ENCODE results near the gene OR10AG1.

The OR10AG1 gene

GRCh38 chr11:55969845-55970244 lies at the start of gene OR10AG1:
TSS of gene OR10AG1 (minus strand) at chr11:55969945. CDS start at chr11:55969907, 38 bp downstream.
- no peak for DNase-seq

GRCh38 chr11:56013805-56014204 lies 44.1 kb upstream of the OR10AG1 start:
- DNase-seq, result no peak

GRCh38 chr11:56010716-56011115 lies 41.0 kb upstream of the OR10AG1 start:
- DNase-seq, result no peak

- no peak for DNase-seq
Observed at GRCh38 chr11:55994525-55994924, 24.8 kb upstream of the OR10AG1 start, which contains the start of gene OR5F1. TSS of gene OR5F1 (minus strand) at chr11:55994625. CDS start at chr11:55994625, 0 bp downstream.

- DNase-seq, result no peak
Observed at GRCh38 chr11:55970935-55971334, 1.2 kb upstream of the OR10AG1 start.

- DNase-seq, result no peak
Observed at GRCh38 chr11:55967914-55968313, 1.8 kb downstream of the OR10AG1 start.

GRCh38 chr11:55966391-55966790 lies 3.4 kb downstream of the OR10AG1 start:
- no peak for DNase-seq

- no peak for DNase-seq
Observed at GRCh38 chr11:55956521-55956920, 13.2 kb downstream of the OR10AG1 start.

GRCh38 chr11:55949330-55949729 lies 20.4 kb downstream of the OR10AG1 start:
- no peak for DNase-seq

GRCh38 chr11:55942785-55943392 lies 26.9 kb downstream of the OR10AG1 start:
- no peak for DNase-seq

- no peak for DNase-seq
Observed at GRCh38 chr11:55936300-55936699, 33.4 kb downstream of the OR10AG1 start, which contains the start of gene OR5I1. TSS of gene OR5I1 (minus strand) at chr11:55936400. CDS start at chr11:55936400, 0 bp downstream.

- no peak for DNase-seq
Observed at GRCh38 chr11:55920537-55920936, 49.2 kb downstream of the OR10AG1 start.

Measured in NCI-H524 treated with DMSO at 0.1 percent for 48 hours (cell line).